ENCODE measurements around the gene MS4A8.

Gene MS4A8

DNA sequence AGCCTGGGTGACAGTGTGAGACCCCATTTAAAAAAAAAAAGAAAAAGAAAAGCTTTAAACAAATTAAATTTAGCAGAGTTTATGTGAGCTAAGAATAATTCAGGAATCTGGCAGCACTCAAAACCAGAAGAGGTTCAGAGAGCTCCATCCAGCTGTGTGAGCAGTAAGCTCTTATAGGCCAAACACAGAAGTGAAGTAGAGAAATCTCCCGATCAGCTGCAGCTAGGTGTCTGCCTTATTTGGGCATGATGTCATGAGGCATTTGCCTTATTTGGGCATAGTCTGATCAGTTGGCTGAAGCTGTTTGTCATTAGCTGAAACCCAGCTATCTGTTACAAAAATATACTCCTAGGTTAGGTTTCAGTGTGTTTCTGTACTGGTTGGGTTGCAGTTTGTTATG is 65.5 kb downstream of the MS4A8 start:
- DNase-seq: no peak

- no peak for DNase-seq
These were observed 65.9 kb downstream of the MS4A8 start for GRCh38 chr11:60765355-60765754.
